Measurements from ENCODE around the gene CEP95. TPM values are rescaled to one million over a fixed set of nuclear protein-coding genes. Genes with fewer than 3 reads are reported as not detected.

CEP95 gene
- polyA plus RNA-seq, 1 donor = 87.5 TPM

DNA sequence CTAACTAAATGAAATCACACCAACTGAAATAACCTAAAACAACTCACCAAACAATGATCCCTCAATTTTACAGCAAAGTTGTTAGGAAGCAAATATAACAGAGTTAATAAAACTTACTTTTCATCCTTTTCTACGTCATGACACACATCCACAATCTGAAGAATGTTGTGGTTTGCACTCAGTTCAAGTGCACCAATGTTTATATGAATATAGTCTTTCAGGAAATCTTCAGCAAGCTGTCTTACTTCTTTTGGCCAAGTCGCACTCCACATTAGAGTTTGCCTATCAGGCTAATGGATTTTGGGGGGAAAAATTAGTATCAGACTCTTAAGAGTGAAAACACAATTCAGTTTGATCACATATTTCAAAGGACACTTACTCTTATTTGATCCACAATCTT is 4.0 kb upstream of the CEP95 start:
- no peaks in the 10 kb centered on the region for H3K9me3 ChIP-seq (ENCODE audit: control insufficient read depth, low read depth, low read length)
- no peak for DNase-seq
- no peaks in the 10 kb centered on the region for H3K27me3 ChIP-seq (ENCODE audit: control insufficient read depth, insufficient read depth, low read length)
- H3K4me3 ChIP-seq (ENCODE audit: low read length) = no peak overlapping the region
- peaks cover 11% of the 10 kb centered on the region for H3K4me1 ChIP-seq (ENCODE audit: control insufficient read depth, insufficient read depth, low read length)
- no CpG with 5 or more reads among the region's 2 CpGs for WGBS (ENCODE audit: insufficient coverage, low lambda C conversion rate)
- peaks cover 62% of the 10 kb centered on the region for H3K36me3 ChIP-seq (ENCODE audit: control insufficient read depth, insufficient read depth, low read length)
- H3K27ac ChIP-seq (ENCODE audit: low read length) = no peak overlapping the region

DNA sequence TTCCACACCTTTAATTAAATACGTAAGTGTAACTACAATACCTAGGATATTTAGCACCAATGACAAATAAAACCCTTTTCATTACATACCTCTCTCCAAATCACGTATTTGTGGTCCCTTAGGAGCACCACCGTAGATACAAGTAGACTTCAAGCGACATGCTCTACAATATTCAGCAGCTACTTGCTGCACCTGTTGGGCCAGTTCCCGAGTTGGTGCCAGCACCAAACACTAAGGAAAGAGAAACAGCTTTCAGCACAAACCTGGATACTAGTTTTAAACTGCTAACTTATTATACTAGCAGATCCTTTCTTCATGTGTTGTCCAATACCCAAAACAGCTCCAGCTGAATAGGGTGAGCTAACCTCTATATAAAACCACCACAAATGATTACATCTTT is 3.4 kb upstream of the CEP95 start:
- Histone ChIP-seq H3K4me1 (ENCODE audit: control insufficient read depth, insufficient read depth, low read length) (peaks cover 9% of the 10 kb centered on the region), H3K36me3 (ENCODE audit: control insufficient read depth, insufficient read depth, low read length) (peaks cover 61% of the 10 kb centered on the region), H3K9me3 (ENCODE audit: control insufficient read depth, low read depth, low read length) (no peaks in the 10 kb centered on the region), H3K27me3 (ENCODE audit: control insufficient read depth, insufficient read depth, low read length) (no peaks in the 10 kb centered on the region), H3K4me3 (ENCODE audit: low read length) (no peak overlapping the region), H3K27ac (ENCODE audit: low read length) (no peak overlapping the region)
- WGBS (ENCODE audit: insufficient coverage, low lambda C conversion rate) = no CpG with 5 or more reads among the region's 5 CpGs
- no peak for DNase-seq

DNA sequence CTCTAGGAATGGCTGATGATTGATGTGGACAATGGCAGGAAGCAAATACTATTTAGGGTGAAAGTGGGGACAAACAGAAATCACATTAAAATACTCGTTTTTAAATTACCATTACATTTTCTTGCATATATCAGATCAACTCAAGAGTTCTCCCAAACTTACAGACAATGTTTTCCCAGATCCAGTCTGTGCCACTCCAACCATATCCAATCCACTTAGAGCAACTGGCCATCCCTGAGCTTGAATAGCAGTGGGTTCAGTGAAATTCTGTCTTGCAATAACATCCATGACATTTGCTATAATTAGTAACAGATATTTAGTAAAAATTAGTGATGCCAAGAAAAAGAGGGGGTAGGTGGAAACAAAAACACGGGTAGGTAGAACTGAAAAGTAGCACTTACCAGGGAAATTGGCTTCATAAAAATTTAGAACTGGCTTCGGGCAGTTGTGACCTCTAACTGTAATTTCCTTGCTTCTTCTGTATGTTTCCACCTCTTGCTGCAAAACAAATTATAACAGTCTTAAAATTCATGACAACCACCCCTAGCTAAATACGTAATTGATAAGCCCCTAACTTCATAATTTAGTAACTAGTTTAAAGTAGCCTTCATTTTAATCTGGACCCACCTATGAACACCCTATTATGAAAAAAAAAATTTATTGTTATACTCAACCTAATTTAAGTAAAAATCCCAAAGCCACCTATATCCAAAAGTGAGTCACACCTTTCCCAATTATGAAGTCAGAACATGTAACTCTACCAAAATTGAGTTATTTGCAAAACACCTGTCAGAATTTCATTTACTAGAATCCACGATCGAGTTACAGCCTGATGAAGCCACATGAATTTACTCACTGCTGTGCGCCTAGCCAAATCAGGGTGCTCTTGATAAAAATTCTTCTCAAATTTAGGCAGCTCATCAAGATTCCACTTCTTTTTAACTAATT is 2.7 kb upstream of the CEP95 start:
- DNase-seq = no peak
- no peaks in the 10 kb centered on the region for H3K27me3 ChIP-seq (ENCODE audit: control insufficient read depth, insufficient read depth, low read length)
- H3K27ac ChIP-seq (ENCODE audit: low read length) = peak overlapping the region; percentile 98
- H3K4me1 ChIP-seq (ENCODE audit: control insufficient read depth, insufficient read depth, low read length) = peaks cover 12% of the 10 kb centered on the region
- no CpG with 5 or more reads among the region's 7 CpGs for WGBS (ENCODE audit: insufficient coverage, low lambda C conversion rate)
- no peaks in the 10 kb centered on the region for H3K9me3 ChIP-seq (ENCODE audit: control insufficient read depth, low read depth, low read length)
- H3K36me3 ChIP-seq (ENCODE audit: control insufficient read depth, insufficient read depth, low read length) = peaks cover 58% of the 10 kb centered on the region
- peak overlapping the region; percentile 75 for H3K4me3 ChIP-seq (ENCODE audit: low read length)

DNA sequence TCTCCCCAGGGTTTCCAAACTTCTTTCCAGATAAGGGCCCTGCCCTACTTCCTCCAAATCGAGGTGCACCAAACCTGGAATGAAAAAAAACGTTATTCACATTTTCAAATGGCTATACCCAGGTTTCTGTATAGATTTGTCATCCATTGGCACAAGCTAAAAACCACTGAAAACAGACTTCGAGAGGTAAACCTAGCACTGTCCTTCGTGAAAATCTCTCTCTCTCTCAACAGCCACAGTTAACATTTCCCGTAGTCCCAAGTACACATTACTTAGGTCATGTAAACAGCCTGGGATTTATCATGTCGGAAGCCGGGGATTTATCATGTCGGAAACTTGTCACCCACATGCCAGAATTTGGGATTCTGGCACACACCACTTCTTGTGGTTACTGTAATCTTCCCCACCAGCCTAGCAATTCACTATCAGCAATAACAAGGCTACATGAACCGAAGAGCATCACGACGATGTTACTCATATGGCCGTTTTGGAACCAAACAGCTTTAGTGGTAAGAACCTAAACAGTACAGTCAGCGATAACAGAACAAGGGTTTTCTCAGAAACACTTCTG is 1.9 kb upstream of the CEP95 start:
- 0% methylated on average over 2 of the region's 13 CpGs for WGBS (ENCODE audit: insufficient coverage, low lambda C conversion rate)
- DNase-seq = no peak

DNA sequence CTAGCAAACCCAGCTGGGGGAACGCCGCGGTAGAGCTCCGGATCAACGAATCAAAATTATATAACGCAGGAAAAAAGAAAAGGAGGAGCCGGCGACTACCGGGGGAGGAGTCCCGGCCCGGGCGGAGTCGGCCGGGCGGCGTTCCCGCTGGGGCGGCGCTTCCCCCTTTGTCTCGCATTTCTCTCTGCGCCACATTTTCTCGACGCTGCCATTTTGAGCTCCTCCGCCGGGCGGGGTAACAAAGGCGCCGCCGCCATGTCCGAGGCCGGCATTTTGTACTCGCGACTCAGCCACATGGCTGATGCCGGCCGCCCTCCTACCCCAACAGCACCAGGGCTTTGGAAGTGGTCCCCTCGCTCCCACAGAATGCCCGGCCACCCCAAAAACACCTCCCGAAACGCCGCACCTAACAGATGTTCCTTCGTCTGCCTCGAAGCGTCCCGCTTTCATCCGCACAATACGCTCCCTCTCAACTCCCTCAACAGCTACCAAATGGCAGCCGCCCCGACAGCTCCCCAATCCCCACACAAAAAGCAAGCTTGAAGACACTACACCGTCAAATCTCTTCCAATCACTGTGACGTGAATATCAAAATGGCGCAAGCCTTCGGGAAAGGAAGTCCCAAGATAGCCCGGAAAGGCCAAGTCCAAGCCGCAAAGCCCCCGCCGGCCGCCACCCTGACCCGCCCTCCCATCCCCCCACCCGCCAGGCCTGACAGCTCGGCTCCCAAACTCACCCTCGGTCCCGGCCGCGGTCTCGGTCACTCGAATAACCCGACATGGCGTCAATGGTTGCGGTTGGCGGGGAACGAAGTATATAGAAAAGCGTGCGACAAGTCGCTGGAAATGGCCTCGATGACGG is 1.2 kb upstream of the CEP95 start:
- H3K27ac ChIP-seq (ENCODE audit: low read length) = peak overlapping the region; percentile 98
- WGBS (ENCODE audit: insufficient coverage, low lambda C conversion rate) = no CpG with 5 or more reads among the region's 76 CpGs
- H3K9me3 ChIP-seq (ENCODE audit: control insufficient read depth, low read depth, low read length) = no peaks in the 10 kb centered on the region
- no peaks in the 10 kb centered on the region for H3K27me3 ChIP-seq (ENCODE audit: control insufficient read depth, insufficient read depth, low read length)
- H3K36me3 ChIP-seq (ENCODE audit: control insufficient read depth, insufficient read depth, low read length) = peaks cover 57% of the 10 kb centered on the region
- H3K4me1 ChIP-seq (ENCODE audit: control insufficient read depth, insufficient read depth, low read length) = peaks cover 12% of the 10 kb centered on the region
- peak overlapping the region; percentile 75 for H3K4me3 ChIP-seq (ENCODE audit: low read length)
- DNase-seq = peak; percentile 93 to 94

More for the DNA sequence above, 1.9 kb upstream of the CEP95 start:
- no peaks in the 10 kb centered on the region for H3K27me3 ChIP-seq (ENCODE audit: control insufficient read depth, insufficient read depth, low read length)
- H3K9me3 ChIP-seq (ENCODE audit: control insufficient read depth, low read depth, low read length) = no peaks in the 10 kb centered on the region
- peak overlapping the region; percentile 75 for H3K4me3 ChIP-seq (ENCODE audit: low read length)
- peaks cover 57% of the 10 kb centered on the region for H3K36me3 ChIP-seq (ENCODE audit: control insufficient read depth, insufficient read depth, low read length)
- peaks cover 12% of the 10 kb centered on the region for H3K4me1 ChIP-seq (ENCODE audit: control insufficient read depth, insufficient read depth, low read length)
- H3K27ac ChIP-seq (ENCODE audit: low read length) = peak overlapping the region; percentile 98

DNA sequence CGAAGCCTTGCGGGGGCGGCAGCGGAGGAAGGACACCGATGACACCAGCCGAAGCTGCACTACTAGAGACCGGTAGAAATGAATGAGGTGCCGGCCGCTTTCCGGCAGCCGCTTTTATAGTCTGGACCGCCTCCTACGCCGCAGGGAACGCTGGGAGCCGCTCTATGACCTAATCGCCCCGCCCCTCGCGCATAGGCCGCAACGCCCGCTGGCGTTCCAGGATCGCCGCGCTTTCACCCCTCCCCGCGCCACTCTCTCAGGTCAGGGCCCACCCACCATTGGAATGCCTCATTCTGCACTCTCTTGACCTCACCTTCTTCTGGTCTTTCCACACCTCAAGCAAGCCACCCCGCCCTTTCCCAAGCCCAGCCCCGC is 589 bp upstream of the CEP95 start, which contains the start of gene DDX5:
DDX5 (minus strand) TSS at position 89 of the 375 bp plus-strand sequence. CDS start 170 bp downstream, outside the sequence.
- H3K36me3 ChIP-seq (ENCODE audit: control insufficient read depth, insufficient read depth, low read length) = peaks cover 57% of the 10 kb centered on the region
- H3K27me3 ChIP-seq (ENCODE audit: control insufficient read depth, insufficient read depth, low read length) = no peaks in the 10 kb centered on the region
- peaks cover 12% of the 10 kb centered on the region for H3K4me1 ChIP-seq (ENCODE audit: control insufficient read depth, insufficient read depth, low read length)
- no peaks in the 10 kb centered on the region for H3K9me3 ChIP-seq (ENCODE audit: control insufficient read depth, low read depth, low read length)
- peak within 1 kb of the TSS; percentile 75 for H3K4me3 ChIP-seq (ENCODE audit: low read length)
- WGBS (ENCODE audit: insufficient coverage, low lambda C conversion rate) = no CpG with 5 or more reads among the region's 31 CpGs
- H3K27ac ChIP-seq (ENCODE audit: low read length) = peak within 1 kb of the TSS; percentile 98
- DNase-seq = peak in 1 of 2 donors; percentile 98

DNA sequence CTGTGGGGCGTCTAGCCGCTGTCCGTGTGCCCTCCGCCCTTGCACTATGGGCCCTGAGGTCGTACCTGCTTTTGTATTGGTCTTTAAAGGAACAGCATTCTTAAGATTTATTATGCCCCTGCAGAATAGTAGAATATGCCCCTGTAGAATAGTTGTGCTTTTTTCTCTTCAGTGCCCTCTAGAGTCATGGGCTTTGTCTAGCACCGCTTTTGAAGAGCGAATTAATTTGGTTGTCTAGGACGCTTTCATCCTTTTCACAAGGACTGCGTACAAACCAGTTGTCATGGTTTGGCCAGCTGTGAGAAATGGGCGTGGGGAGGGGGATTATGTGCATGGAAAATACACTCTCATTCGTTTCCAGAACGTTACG is 621 bp downstream of the CEP95 start:
- peaks cover 12% of the 10 kb centered on the region for H3K4me1 ChIP-seq (ENCODE audit: control insufficient read depth, insufficient read depth, low read length)
- peak overlapping the region; percentile 98 for H3K27ac ChIP-seq (ENCODE audit: low read length)
- H3K4me3 ChIP-seq (ENCODE audit: low read length) = peak overlapping the region; percentile 75
- H3K36me3 ChIP-seq (ENCODE audit: control insufficient read depth, insufficient read depth, low read length) = peaks cover 52% of the 10 kb centered on the region
- DNase-seq = peak; percentile 72 to 81
- 0% methylated on average over 1 of the region's 13 CpGs for WGBS (ENCODE audit: insufficient coverage, low lambda C conversion rate)
- no peaks in the 10 kb centered on the region for H3K27me3 ChIP-seq (ENCODE audit: control insufficient read depth, insufficient read depth, low read length)
- H3K9me3 ChIP-seq (ENCODE audit: control insufficient read depth, low read depth, low read length) = no peaks in the 10 kb centered on the region

DNA sequence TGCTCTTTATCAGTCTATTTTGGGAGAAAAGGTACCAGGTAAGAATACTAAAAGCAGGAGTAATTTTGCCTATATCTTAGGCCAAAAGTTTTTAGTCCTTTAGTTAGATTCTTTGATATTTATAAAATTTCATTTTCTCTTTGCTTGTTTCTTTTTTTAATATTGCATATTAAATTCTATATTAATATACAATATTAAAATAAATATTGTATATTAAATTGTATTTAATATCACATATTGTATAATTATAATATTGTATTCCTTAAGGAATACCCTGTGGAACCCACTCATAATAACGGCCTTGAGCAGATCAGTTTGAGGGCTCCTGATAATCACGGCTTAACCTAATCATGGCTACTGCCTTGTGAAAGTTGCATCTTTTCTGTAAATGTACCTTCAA is 1.9 kb downstream of the CEP95 start:
- Histone ChIP-seq H3K36me3 (ENCODE audit: control insufficient read depth, insufficient read depth, low read length) (peaks cover 48% of the 10 kb centered on the region), H3K4me3 (ENCODE audit: low read length) (peak overlapping the region; percentile 75), H3K4me1 (ENCODE audit: control insufficient read depth, insufficient read depth, low read length) (peaks cover 12% of the 10 kb centered on the region), H3K9me3 (ENCODE audit: control insufficient read depth, low read depth, low read length) (no peaks in the 10 kb centered on the region), H3K27ac (ENCODE audit: low read length) (no peak overlapping the region), H3K27me3 (ENCODE audit: control insufficient read depth, insufficient read depth, low read length) (no peaks in the 10 kb centered on the region)
- WGBS (ENCODE audit: insufficient coverage, low lambda C conversion rate) = no CpG with 5 or more reads among the region's 2 CpGs
- DNase-seq = no peak

DNA sequence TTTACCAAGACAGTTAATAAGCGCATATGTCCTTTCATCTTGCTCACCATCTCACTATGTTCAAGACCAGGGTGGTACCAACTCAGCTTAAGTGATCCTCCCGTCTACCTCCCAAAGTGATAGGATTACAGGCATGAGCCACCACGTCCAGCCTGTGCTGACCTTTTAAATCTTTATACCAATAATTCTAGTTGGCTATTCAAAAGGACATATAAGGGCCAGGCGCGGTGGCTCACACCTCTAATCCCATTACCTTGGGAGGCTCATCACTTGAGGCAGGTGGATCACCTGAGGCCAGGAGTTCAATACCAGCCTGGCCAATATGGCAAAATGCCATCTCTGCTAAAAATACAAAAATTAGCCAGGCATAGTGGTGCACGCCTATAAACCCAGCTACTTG is 2.4 kb downstream of the CEP95 start:
- no CpG with 5 or more reads among the region's 6 CpGs for WGBS (ENCODE audit: insufficient coverage, low lambda C conversion rate)
- no peak overlapping the region for H3K27ac ChIP-seq (ENCODE audit: low read length)
- H3K36me3 ChIP-seq (ENCODE audit: control insufficient read depth, insufficient read depth, low read length) = peaks cover 43% of the 10 kb centered on the region
- no peak for DNase-seq
- no peak overlapping the region for H3K4me3 ChIP-seq (ENCODE audit: low read length)
- H3K27me3 ChIP-seq (ENCODE audit: control insufficient read depth, insufficient read depth, low read length) = no peaks in the 10 kb centered on the region
- no peaks in the 10 kb centered on the region for H3K9me3 ChIP-seq (ENCODE audit: control insufficient read depth, low read depth, low read length)
- H3K4me1 ChIP-seq (ENCODE audit: control insufficient read depth, insufficient read depth, low read length) = peaks cover 7% of the 10 kb centered on the region

DNA sequence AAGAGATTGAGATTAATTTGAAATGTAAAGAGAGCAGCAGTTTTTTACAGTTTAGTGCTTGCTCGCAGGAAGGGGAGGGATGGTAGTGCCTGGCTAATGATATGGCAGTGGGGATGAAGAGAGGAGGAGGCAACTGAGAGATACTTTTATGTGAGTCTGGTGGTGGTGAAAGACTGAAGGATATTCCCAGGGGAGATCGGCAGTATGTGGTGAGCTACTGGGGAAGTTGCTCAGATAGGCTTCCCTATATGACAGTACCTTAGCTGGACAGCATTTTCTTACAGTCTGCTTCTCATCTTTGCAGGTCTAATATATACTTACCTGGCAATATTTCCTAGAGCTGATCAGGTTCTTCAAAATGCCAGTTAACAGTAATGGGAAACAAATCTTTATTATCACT is 8.6 kb downstream of the CEP95 start:
- no peaks in the 10 kb centered on the region for H3K9me3 ChIP-seq (ENCODE audit: control insufficient read depth, low read depth, low read length)
- H3K36me3 ChIP-seq (ENCODE audit: control insufficient read depth, insufficient read depth, low read length) = peaks cover 73% of the 10 kb centered on the region
- no peak for DNase-seq
- H3K4me1 ChIP-seq (ENCODE audit: control insufficient read depth, insufficient read depth, low read length) = no peaks in the 10 kb centered on the region
- no peak overlapping the region for H3K4me3 ChIP-seq (ENCODE audit: low read length)
- H3K27me3 ChIP-seq (ENCODE audit: control insufficient read depth, insufficient read depth, low read length) = no peaks in the 10 kb centered on the region
- no peak overlapping the region for H3K27ac ChIP-seq (ENCODE audit: low read length)
- 100% methylated on average over 1 of the region's 2 CpGs for WGBS (ENCODE audit: insufficient coverage, low lambda C conversion rate)

Measured in large intestine (tissue), 3 donors.